Measurements from ENCODE around the gene TEX10. TPM values are rescaled to one million over a fixed set of nuclear protein-coding genes. Genes with fewer than 3 reads are reported as not detected.

Gene TEX10
- total RNA-seq, 1 donor from 2014 or later, result 32.8 TPM

Other genes with a start within 250 kb of the TEX10 start
- 10.0 and 13.9 TPM in 2 replicates for gene MSANTD3, start 74.2 kb upstream of the TEX10 start, total RNA-seq
- 0.16 TPM in 1 of 2 replicates, not detected in the other for gene TMEFF1, start 120.2 kb upstream of the TEX10 start, total RNA-seq
- gene CAVIN4, start 225.1 kb upstream of the TEX10 start, total RNA-seq, result 0.19 and 0.21 TPM in 2 replicates